ENCODE data around the gene RIOK1.

DNA sequence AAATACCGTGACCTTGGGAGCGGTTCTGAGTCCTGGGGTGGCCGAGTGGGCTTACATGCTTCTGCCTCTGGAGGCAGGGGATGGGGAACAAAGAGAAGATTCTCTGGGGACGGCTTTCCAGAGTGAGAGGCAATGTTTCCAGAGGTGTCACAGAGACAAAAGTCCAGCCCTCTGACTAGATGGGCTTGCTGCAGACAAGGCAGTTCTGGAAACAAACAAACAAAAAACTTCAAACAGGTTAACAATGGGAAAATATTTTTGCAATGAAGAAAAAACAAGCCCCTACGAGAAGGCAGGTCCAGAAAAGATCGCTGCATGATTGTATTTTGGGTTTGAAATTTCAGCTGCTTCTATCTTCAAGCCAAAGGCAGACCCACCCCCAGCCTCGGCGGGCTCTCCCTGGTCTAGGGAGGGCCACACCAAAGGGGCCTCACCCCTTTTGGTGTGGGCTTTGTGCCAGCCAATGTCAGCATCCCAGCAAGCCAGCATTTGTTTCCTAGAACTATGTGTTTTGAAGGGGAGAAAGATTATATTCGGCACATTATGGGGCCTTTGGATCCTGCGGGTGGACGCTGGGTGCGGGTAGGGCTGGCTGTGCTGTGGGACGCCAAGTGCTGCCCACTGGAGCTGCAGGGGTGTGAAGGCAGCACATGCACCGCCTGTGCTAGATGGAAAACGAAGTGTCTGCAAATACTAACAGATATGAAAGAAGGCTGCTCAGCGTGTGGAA, 42.9 kb downstream of the RIOK1 start:
- TF ChIP-seq ZSCAN20 (CRISPR knock-in tag; IDR thresholded peaks at IDR 0.05; ENCODE audit: borderline replicate concordance) = no peak
- TF ChIP-seq, protein P1, sequence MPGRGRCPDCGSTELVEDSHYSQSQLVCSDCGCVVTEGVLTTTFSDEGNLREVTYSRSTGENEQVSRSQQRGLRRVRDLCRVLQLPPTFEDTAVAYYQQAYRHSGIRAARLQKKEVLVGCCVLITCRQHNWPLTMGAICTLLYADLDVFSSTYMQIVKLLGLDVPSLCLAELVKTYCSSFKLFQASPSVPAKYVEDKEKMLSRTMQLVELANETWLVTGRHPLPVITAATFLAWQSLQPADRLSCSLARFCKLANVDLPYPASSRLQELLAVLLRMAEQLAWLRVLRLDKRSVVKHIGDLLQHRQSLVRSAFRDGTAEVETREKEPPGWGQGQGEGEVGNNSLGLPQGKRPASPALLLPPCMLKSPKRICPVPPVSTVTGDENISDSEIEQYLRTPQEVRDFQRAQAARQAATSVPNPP (CRISPR knock-in tag; IDR thresholded peaks at IDR 0.05) = no peak
- TF ChIP-seq, protein P2, sequence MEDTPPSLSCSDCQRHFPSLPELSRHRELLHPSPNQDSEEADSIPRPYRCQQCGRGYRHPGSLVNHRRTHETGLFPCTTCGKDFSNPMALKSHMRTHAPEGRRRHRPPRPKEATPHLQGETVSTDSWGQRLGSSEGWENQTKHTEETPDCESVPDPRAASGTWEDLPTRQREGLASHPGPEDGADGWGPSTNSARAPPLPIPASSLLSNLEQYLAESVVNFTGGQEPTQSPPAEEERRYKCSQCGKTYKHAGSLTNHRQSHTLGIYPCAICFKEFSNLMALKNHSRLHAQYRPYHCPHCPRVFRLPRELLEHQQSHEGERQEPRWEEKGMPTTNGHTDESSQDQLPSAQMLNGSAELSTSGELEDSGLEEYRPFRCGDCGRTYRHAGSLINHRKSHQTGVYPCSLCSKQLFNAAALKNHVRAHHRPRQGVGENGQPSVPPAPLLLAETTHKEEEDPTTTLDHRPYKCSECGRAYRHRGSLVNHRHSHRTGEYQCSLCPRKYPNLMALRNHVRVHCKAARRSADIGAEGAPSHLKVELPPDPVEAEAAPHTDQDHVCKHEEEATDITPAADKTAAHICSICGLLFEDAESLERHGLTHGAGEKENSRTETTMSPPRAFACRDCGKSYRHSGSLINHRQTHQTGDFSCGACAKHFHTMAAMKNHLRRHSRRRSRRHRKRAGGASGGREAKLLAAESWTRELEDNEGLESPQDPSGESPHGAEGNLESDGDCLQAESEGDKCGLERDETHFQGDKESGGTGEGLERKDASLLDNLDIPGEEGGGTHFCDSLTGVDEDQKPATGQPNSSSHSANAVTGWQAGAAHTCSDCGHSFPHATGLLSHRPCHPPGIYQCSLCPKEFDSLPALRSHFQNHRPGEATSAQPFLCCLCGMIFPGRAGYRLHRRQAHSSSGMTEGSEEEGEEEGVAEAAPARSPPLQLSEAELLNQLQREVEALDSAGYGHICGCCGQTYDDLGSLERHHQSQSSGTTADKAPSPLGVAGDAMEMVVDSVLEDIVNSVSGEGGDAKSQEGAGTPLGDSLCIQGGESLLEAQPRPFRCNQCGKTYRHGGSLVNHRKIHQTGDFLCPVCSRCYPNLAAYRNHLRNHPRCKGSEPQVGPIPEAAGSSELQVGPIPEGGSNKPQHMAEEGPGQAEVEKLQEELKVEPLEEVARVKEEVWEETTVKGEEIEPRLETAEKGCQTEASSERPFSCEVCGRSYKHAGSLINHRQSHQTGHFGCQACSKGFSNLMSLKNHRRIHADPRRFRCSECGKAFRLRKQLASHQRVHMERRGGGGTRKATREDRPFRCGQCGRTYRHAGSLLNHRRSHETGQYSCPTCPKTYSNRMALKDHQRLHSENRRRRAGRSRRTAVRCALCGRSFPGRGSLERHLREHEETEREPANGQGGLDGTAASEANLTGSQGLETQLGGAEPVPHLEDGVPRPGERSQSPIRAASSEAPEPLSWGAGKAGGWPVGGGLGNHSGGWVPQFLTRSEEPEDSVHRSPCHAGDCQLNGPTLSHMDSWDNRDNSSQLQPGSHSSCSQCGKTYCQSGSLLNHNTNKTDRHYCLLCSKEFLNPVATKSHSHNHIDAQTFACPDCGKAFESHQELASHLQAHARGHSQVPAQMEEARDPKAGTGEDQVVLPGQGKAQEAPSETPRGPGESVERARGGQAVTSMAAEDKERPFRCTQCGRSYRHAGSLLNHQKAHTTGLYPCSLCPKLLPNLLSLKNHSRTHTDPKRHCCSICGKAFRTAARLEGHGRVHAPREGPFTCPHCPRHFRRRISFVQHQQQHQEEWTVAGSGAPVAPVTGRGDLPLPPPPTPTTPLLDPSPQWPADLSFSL (CRISPR knock-in tag; IDR thresholded peaks at IDR 0.05) = no peak
- TF ChIP-seq, protein P3, sequence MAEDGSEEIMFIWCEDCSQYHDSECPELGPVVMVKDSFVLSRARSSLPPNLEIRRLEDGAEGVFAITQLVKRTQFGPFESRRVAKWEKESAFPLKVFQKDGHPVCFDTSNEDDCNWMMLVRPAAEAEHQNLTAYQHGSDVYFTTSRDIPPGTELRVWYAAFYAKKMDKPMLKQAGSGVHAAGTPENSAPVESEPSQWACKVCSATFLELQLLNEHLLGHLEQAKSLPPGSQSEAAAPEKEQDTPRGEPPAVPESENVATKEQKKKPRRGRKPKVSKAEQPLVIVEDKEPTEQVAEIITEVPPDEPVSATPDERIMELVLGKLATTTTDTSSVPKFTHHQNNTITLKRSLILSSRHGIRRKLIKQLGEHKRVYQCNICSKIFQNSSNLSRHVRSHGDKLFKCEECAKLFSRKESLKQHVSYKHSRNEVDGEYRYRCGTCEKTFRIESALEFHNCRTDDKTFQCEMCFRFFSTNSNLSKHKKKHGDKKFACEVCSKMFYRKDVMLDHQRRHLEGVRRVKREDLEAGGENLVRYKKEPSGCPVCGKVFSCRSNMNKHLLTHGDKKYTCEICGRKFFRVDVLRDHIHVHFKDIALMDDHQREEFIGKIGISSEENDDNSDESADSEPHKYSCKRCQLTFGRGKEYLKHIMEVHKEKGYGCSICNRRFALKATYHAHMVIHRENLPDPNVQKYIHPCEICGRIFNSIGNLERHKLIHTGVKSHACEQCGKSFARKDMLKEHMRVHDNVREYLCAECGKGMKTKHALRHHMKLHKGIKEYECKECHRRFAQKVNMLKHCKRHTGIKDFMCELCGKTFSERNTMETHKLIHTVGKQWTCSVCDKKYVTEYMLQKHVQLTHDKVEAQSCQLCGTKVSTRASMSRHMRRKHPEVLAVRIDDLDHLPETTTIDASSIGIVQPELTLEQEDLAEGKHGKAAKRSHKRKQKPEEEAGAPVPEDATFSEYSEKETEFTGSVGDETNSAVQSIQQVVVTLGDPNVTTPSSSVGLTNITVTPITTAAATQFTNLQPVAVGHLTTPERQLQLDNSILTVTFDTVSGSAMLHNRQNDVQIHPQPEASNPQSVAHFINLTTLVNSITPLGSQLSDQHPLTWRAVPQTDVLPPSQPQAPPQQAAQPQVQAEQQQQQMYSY (CRISPR knock-in tag; IDR thresholded peaks at IDR 0.05) = no peak

All from HepG2 (cell line).